Loucy (cell line): ENCODE measurements around the gene HAUS6.

Experiments
- H2AFZ ChIP-seq: fragments of 200-600 bp; sonication (generic); 2 replicates; pipeline ENCODE4 v1.6.0; 2016; ENCODE audit warnings: antibody characterized with exemption, mild to moderate bottlenecking, low read length, moderate library complexity
- H3F3A ChIP-seq: fragments of 200-600 bp; 2 replicates; pipeline ENCODE4 v1.6.0; 2016; ENCODE audit warnings: antibody characterized with exemption, low read depth, mild to moderate bottlenecking
- H3K27me3 ChIP-seq: fragments of 200-600 bp; sonication (generic); 2 replicates; pipeline ENCODE4 v1.6.1; 2014; ENCODE audit warnings: low read length, mild to moderate bottlenecking; ENCODE audit not compliant: insufficient read depth, poor library complexity, severe bottlenecking
- H3K36me3 ChIP-seq: fragments of 200-600 bp; sonication (generic); 2 replicates; pipeline ENCODE4 v1.6.1; 2016; ENCODE audit warnings: low read length; ENCODE audit not compliant: insufficient read depth
- H3K4me1 ChIP-seq: fragments of 200-600 bp; sonication (generic); 2 replicates; pipeline ENCODE4 v1.5.1; 2014; ENCODE audit warnings: low read length, mild to moderate bottlenecking; ENCODE audit not compliant: insufficient read depth, poor library complexity, severe bottlenecking
- H3K4me2 ChIP-seq: fragments of 200-600 bp; sonication (generic); 2 replicates; pipeline ENCODE4 v1.6.0; 2014; ENCODE audit warnings: antibody characterized with exemption, low read length, low read depth, mild to moderate bottlenecking; ENCODE audit not compliant: poor library complexity, severe bottlenecking
- H3K4me3 ChIP-seq: fragments of 200-600 bp; sonication (generic); 2 replicates; pipeline ENCODE4 v1.5.1; 2014; ENCODE audit warnings: low read length, mild to moderate bottlenecking, mixed read lengths; ENCODE audit not compliant: poor library complexity, severe bottlenecking
- H3K79me2 ChIP-seq: fragments of 200-600 bp; sonication (generic); 2 replicates; pipeline ENCODE4 v1.6.1; 2014; ENCODE audit warnings: low read length; ENCODE audit not compliant: insufficient read depth
- H3K9ac ChIP-seq: fragments of 200-600 bp; sonication (generic); 2 replicates; pipeline ENCODE4 v1.6.0; 2014; ENCODE audit warnings: mild to moderate bottlenecking, low read depth, low read length, moderate library complexity; ENCODE audit not compliant: poor library complexity, severe bottlenecking
- H3K9me2 ChIP-seq: fragments of 200-600 bp; sonication (generic); replicated peaks from 2 replicates; pipeline ENCODE4 v1.6.1; 2016; ENCODE audit warnings: low read depth, low read length, mixed read lengths
- H3K9me3 ChIP-seq: fragments of 200-600 bp; sonication (generic); 2 replicates; pipeline ENCODE4 v1.6.1; 2014; ENCODE audit warnings: mild to moderate bottlenecking, antibody characterized with exemption, low read length, low read depth; ENCODE audit not compliant: insufficient read depth
- H4K20me1 ChIP-seq: fragments of 200-600 bp; sonication (generic); 2 replicates; pipeline ENCODE4 v1.6.0; 2014; ENCODE audit warnings: antibody characterized with exemption, low read length, mild to moderate bottlenecking; ENCODE audit not compliant: insufficient read depth, poor library complexity, severe bottlenecking
- CTCF ChIP-seq: fragments of 200-600 bp; sonication (generic); conservative IDR thresholded peaks from 2 replicates; pipeline ENCODE4 v1.5.1; 2014; ENCODE audit warnings: mild to moderate bottlenecking, antibody characterized with exemption, low read length
- EZH2phosphoT487 ChIP-seq: fragments of 200-600 bp; IDR thresholded peaks from 2 replicates; pipeline ENCODE4 v1.6.1; 2018; ENCODE audit warnings: antibody characterized with exemption, mild to moderate bottlenecking, moderate library complexity, borderline replicate concordance

Gene HAUS6

GRCh38 chr9:19149230-19149629 is 46.5 kb upstream of the HAUS6 start:
- H3K36me3 ChIP-seq: no peaks in the 10 kb centered on the region
- no peaks in the 10 kb centered on the region for H3K9me2 ChIP-seq
- no peaks in the 10 kb centered on the region for H3K79me2 ChIP-seq
- H3K27me3 ChIP-seq: no peaks in the 10 kb centered on the region
- no peaks in the 10 kb centered on the region for H3K9me3 ChIP-seq
- no peak overlapping the region for H3K4me3 ChIP-seq
- TF ChIP-seq EZH2phosphoT487: no peak
- no peak for TF ChIP-seq CTCF
- H2AFZ ChIP-seq: peak overlapping the region; percentile 68
- peaks cover 8% of the 10 kb centered on the region for H3K4me1 ChIP-seq
- no peak overlapping the region for H3K4me2 ChIP-seq
- H3F3A ChIP-seq: no peaks in the 10 kb centered on the region
- no peak overlapping the region for H3K9ac ChIP-seq
- no peaks in the 10 kb centered on the region for H4K20me1 ChIP-seq

- H2AFZ ChIP-seq: 0 out of 2 replicates have a peak overlapping the region, but pooled peaks have one; percentile 52
Observed at GRCh38 chr9:19148187-19148586, 45.5 kb upstream of the HAUS6 start.

GRCh38 chr9:19146441-19147024 is 43.8 kb upstream of the HAUS6 start:
- no peak overlapping the region for H3K4me3 ChIP-seq
- peaks cover 4% of the 10 kb centered on the region for H3K4me1 ChIP-seq
- no peaks in the 10 kb centered on the region for H3K79me2 ChIP-seq
- no peaks in the 10 kb centered on the region for H3F3A ChIP-seq
- H3K36me3 ChIP-seq: no peaks in the 10 kb centered on the region
- H3K9me3 ChIP-seq: no peaks in the 10 kb centered on the region
- TF ChIP-seq CTCF (no peak), EZH2phosphoT487 (no peak)
- H2AFZ ChIP-seq: no peak overlapping the region
- no peak overlapping the region for H3K4me2 ChIP-seq
- H3K27me3 ChIP-seq: no peaks in the 10 kb centered on the region
- no peak overlapping the region for H3K9ac ChIP-seq
- H3K9me2 ChIP-seq: no peaks in the 10 kb centered on the region
- no peaks in the 10 kb centered on the region for H4K20me1 ChIP-seq

More at GRCh38 chr9:19148187-19148586, 45.5 kb upstream of the HAUS6 start:
- Histone ChIP-seq H3F3A (no peaks in the 10 kb centered on the region), H3K4me3 (no peak overlapping the region), H4K20me1 (no peaks in the 10 kb centered on the region), H3K4me1 (peaks cover 4% of the 10 kb centered on the region), H3K79me2 (no peaks in the 10 kb centered on the region), H3K9me3 (no peaks in the 10 kb centered on the region), H3K27me3 (no peaks in the 10 kb centered on the region), H3K9me2 (no peaks in the 10 kb centered on the region), H3K4me2 (no peak overlapping the region), H3K36me3 (no peaks in the 10 kb centered on the region), H3K9ac (no peak overlapping the region)
- TF ChIP-seq CTCF: no peak
- no peak for TF ChIP-seq EZH2phosphoT487
